H9 (cell line): Measurements from ENCODE around the gene MRC2. TPM values are rescaled to one million over a fixed set of nuclear protein-coding genes. Genes with fewer than 3 reads are reported as not detected.

ENCODE experiments used
- DNase-seq: peaks from one replicate; pipeline ENCODE4 v3.0.0-alpha.2; 2017
- H2AFZ ChIP-seq: one replicate; pipeline ENCODE4 v1.6.1; 2013; ENCODE audit warnings: mild to moderate bottlenecking, low read length, control low read depth, moderate library complexity
- H2AK5ac ChIP-seq: 2 replicates; pipeline ENCODE4 v1.6.1; 2013; ENCODE audit warnings: low read length, control low read depth, mixed read lengths; ENCODE audit not compliant: insufficient read length
- H2BK120ac ChIP-seq: one replicate; pipeline ENCODE4 v1.6.1; 2013; ENCODE audit warnings: low read depth, mild to moderate bottlenecking, low read length, control low read depth, inconsistent platforms; ENCODE audit not compliant: poor library complexity, severe bottlenecking
- H2BK12ac ChIP-seq: 2 replicates; pipeline ENCODE4 v1.6.1; 2013; ENCODE audit warnings: low read length, control low read depth, mixed read lengths, low read depth; ENCODE audit not compliant: insufficient read length
- H2BK15ac ChIP-seq: 2 replicates; pipeline ENCODE4 v1.6.1; 2013; ENCODE audit warnings: low read depth, low read length, control low read depth
- H2BK20ac ChIP-seq: one replicate; pipeline ENCODE4 v1.6.1; 2013; ENCODE audit warnings: low read depth, mild to moderate bottlenecking, low read length, control low read depth, inconsistent platforms; ENCODE audit not compliant: poor library complexity, severe bottlenecking
- H2BK5ac ChIP-seq: 2 replicates; pipeline ENCODE4 v1.6.1; 2013; ENCODE audit warnings: low read length, control low read depth, mixed read lengths; ENCODE audit not compliant: insufficient read length
- H3K14ac ChIP-seq: 2 replicates; pipeline ENCODE4 v1.6.1; 2013; ENCODE audit warnings: low read length, control low read depth; ENCODE audit not compliant: insufficient read depth
- H3K18ac ChIP-seq: 2 replicates; pipeline ENCODE4 v1.6.1; 2013; ENCODE audit warnings: low read depth, mild to moderate bottlenecking, mixed read lengths, low read length, control low read depth; ENCODE audit not compliant: insufficient read length
- H3K23ac ChIP-seq: 2 replicates; pipeline ENCODE4 v1.6.1; 2013; ENCODE audit warnings: low read length, control low read depth, mixed read lengths, low read depth; ENCODE audit not compliant: insufficient read length
- H3K23me2 ChIP-seq: 2 replicates; pipeline ENCODE4 v1.6.1; 2013; ENCODE audit warnings: low read depth, mild to moderate bottlenecking, mixed read lengths, low read length, control low read depth; ENCODE audit not compliant: insufficient read length, poor library complexity, severe bottlenecking
- H3K27ac ChIP-seq: 2 replicates; pipeline ENCODE4 v1.5.1; 2013; ENCODE audit warnings: low read length, control low read depth, mixed read lengths, low read depth; ENCODE audit not compliant: insufficient read length
- H3K27me3 ChIP-seq: 2 replicates; pipeline ENCODE4 v1.6.1; 2013; ENCODE audit warnings: low read length, control low read depth, inconsistent platforms; ENCODE audit not compliant: insufficient read depth
- H3K4ac ChIP-seq: 2 replicates; pipeline ENCODE4 v1.6.1; 2013; ENCODE audit warnings: low read depth, mild to moderate bottlenecking, control low read depth, inconsistent platforms, low read length, moderate library complexity
- H3K4me1 ChIP-seq: 2 replicates; pipeline ENCODE4 v1.6.1; 2013; ENCODE audit warnings: low read length, control low read depth, inconsistent platforms; ENCODE audit not compliant: insufficient read depth
- H3K4me2 ChIP-seq: 2 replicates; pipeline ENCODE4 v1.6.1; 2013; ENCODE audit warnings: low read length, control low read depth, mixed read lengths; ENCODE audit not compliant: insufficient read length, insufficient read depth
- H3K56ac ChIP-seq: 2 replicates; pipeline ENCODE4 v1.6.1; 2013; ENCODE audit warnings: low read depth, mild to moderate bottlenecking, mixed read lengths, low read length, control low read depth; ENCODE audit not compliant: insufficient read length
- H3K79me1 ChIP-seq: 2 replicates; pipeline ENCODE4 v1.6.1; 2013; ENCODE audit warnings: low read depth, mild to moderate bottlenecking, moderate library complexity, low read length, control low read depth, inconsistent platforms; ENCODE audit not compliant: insufficient read depth, poor library complexity, severe bottlenecking
- H3K79me2 ChIP-seq: 2 replicates; pipeline ENCODE4 v1.6.1; 2013; ENCODE audit warnings: low read length, control low read depth, inconsistent platforms; ENCODE audit not compliant: insufficient read depth
- H3K9ac ChIP-seq: 2 replicates; pipeline ENCODE4 v1.6.1; 2013; ENCODE audit warnings: low read length, control low read depth, mixed read lengths; ENCODE audit not compliant: insufficient read length; ENCODE audit errors: extremely low read depth
- H3K9me3 ChIP-seq: one replicate; pipeline ENCODE4 v1.6.1; 2013; ENCODE audit warnings: low read depth, low read length, inconsistent platforms; ENCODE audit not compliant: control insufficient read depth
- H3T11ph ChIP-seq: one replicate; pipeline ENCODE4 v1.6.1; 2013; ENCODE audit warnings: mild to moderate bottlenecking, low read length, control low read depth, inconsistent platforms
- H4K20me1 ChIP-seq: one replicate; pipeline ENCODE4 v1.6.1; 2013; ENCODE audit not compliant: control insufficient read depth, insufficient read length, insufficient read depth
- H4K5ac ChIP-seq: 2 replicates; pipeline ENCODE4 v1.6.1; 2013; ENCODE audit warnings: low read depth, mild to moderate bottlenecking, mixed read lengths, low read length, control low read depth; ENCODE audit not compliant: insufficient read length
- H4K8ac ChIP-seq: replicated peaks from 2 replicates; pipeline ENCODE4 v1.6.1; 2013; ENCODE audit warnings: low read length, control low read depth, mixed read lengths, low read depth; ENCODE audit not compliant: insufficient read length
- H4K91ac ChIP-seq: 2 replicates; pipeline ENCODE4 v1.6.1; 2013; ENCODE audit warnings: low read depth, mild to moderate bottlenecking, moderate library complexity, mixed read lengths, low read length, control low read depth; ENCODE audit not compliant: insufficient read length
- H3K27ac Mint-ChIP-seq, 3 experiments: 2 replicates in 2 of 3; 3 replicates in 1 of 3; pipeline ENCODE4 v1.8.0; 2020 to 2021; ENCODE audit warnings: mixed read lengths in 3 of 3, mild to moderate bottlenecking in 1 of 3, moderate library complexity in 1 of 3
- H3K27me3 Mint-ChIP-seq: 2 replicates; pipeline ENCODE4 v1.8.0; 2021; ENCODE audit warnings: low read depth, mild to moderate bottlenecking, moderate library complexity, mixed read lengths
- H3K36me3 Mint-ChIP-seq, 3 experiments: 2 replicates in 2 of 3; 3 replicates in 1 of 3; pipeline ENCODE4 v1.8.0; 2020 to 2021; ENCODE audit warnings: low read depth in 3 of 3, mixed read lengths in 3 of 3; ENCODE audit not compliant: insufficient read depth in 1 of 3
- H3K4me1 Mint-ChIP-seq, 2 experiments: 2 replicates each; pipeline ENCODE4 v1.8.0; 2020; ENCODE audit warnings: mixed read lengths in 2 of 2
- H3K4me3 Mint-ChIP-seq, 2 experiments: 2 replicates in 1 of 2; 3 replicates in 1 of 2; pipeline ENCODE4 v1.8.0; 2020 to 2021; ENCODE audit warnings: mild to moderate bottlenecking in 2 of 2, mixed read lengths in 2 of 2, moderate library complexity in 1 of 2
- H3K9me3 Mint-ChIP-seq, 2 experiments: 2 replicates in 1 of 2; 3 replicates in 1 of 2; pipeline ENCODE4 v1.8.0; 2020; ENCODE audit warnings: mild to moderate bottlenecking in 2 of 2, mixed read lengths in 2 of 2, moderate library complexity in 1 of 2
- CTCF ChIP-seq: fragments of 200-600 bp; sonication (generic); conservative IDR thresholded peaks from 3 replicates; pipeline ENCODE4 v1.8.0; 2021; ENCODE audit warnings: antibody characterized with exemption, mild to moderate bottlenecking
- WGBS: extraction: QIAGEN DNeasy Blood & Tissue Kit; methylation state at CpG from one replicate; pipeline ENCODE4 v1.1.7; 2013; ENCODE audit warnings: missing lambda C conversion rate, low lambda C conversion rate, mixed read lengths; ENCODE audit not compliant: insufficient read length; ENCODE audit errors: extremely low coverage; 5-methylcytosine and 5-hydroxymethylcytosine counted together
- total RNA-seq: library from RNA; stranded (reverse); gene quantifications from 2 replicates; pipeline ENCODE4 v1.2.1, GENCODE V29; 2021

The MRC2 gene
- total RNA-seq, 1 experiment from 2014 or later: 18.7 TPM

GRCh38 chr17:62674363-62674739, 46.9 kb downstream of the MRC2 start:
- Histone ChIP-seq H3K18ac (no peak overlapping the region), H3K9me3 (no peaks in the 10 kb centered on the region), H2BK20ac (no peak overlapping the region), H2AK5ac (no peak overlapping the region), H2BK5ac (no peak overlapping the region), H2BK120ac (no peak overlapping the region), H3K4ac (no peak overlapping the region), H3K23me2 (no peaks in the 10 kb centered on the region), H3K9ac (no peak overlapping the region), H3K79me1 (no peaks in the 10 kb centered on the region), H3K4me2 (no peak overlapping the region), H2BK15ac (no peak overlapping the region), H2AFZ (no peak overlapping the region), H4K20me1 (no peaks in the 10 kb centered on the region), H4K8ac (no peak overlapping the region), H3K4me1 (no peaks in the 10 kb centered on the region), H2BK12ac (no peak overlapping the region), H3K79me2 (no peaks in the 10 kb centered on the region), H3K14ac (no peak overlapping the region; the same call in 1 of the 2 replicates), H3K23ac (no peak overlapping the region), H3K56ac (no peak overlapping the region), H4K91ac (no peak overlapping the region), H4K5ac (no peak overlapping the region), H3K27ac (no peak overlapping the region), H3T11ph (no peak overlapping the region), H3K27me3 (no peaks in the 10 kb centered on the region)
- H3K9me3 Mint-ChIP-seq: no peaks in the 10 kb centered on the region
- H3K4me1 Mint-ChIP-seq: peaks cover 5 to 15% of the 10 kb centered on the region in 2 experiments; a peak in 3 of 4 replicates
- no peak for TF ChIP-seq CTCF
- WGBS: no CpG with 5 or more reads among the region's 6 CpGs
- DNase-seq: no peak
- no peak overlapping the region for H3K4me3 Mint-ChIP-seq
- peaks cover 0 to 4% (median 4%) of the 10 kb centered on the region in 3 experiments; a peak in 1 of 7 replicates for H3K36me3 Mint-ChIP-seq
- no peak overlapping the region for H3K27ac Mint-ChIP-seq
- no peaks in the 10 kb centered on the region for H3K27me3 Mint-ChIP-seq
